Endothelial cell (in vitro differentiated cells): ENCODE results near the gene ABCB4. TPM values are rescaled to one million over a fixed set of nuclear protein-coding genes. Genes with fewer than 3 reads are reported as not detected.

ENCODE experiments used
- DNase-seq: peaks from one replicate; pipeline ENCODE4 v3.0.0; 2021; ENCODE audit warnings: low spot score
- H3K27ac Mint-ChIP-seq: one replicate; pipeline ENCODE4 v1.8.0; 2021; ENCODE audit warnings: mixed read lengths, inconsistent platforms; ENCODE audit not compliant: unreplicated experiment
- H3K27me3 Mint-ChIP-seq: one replicate; pipeline ENCODE4 v1.8.0; 2021; ENCODE audit warnings: mild to moderate bottlenecking, moderate library complexity, mixed read lengths, inconsistent platforms; ENCODE audit not compliant: unreplicated experiment
- H3K36me3 Mint-ChIP-seq: one replicate; pipeline ENCODE4 v1.8.0; 2021; ENCODE audit warnings: mild to moderate bottlenecking, low read depth, mixed read lengths, inconsistent platforms; ENCODE audit not compliant: unreplicated experiment
- H3K4me1 Mint-ChIP-seq: one replicate; pipeline ENCODE4 v1.8.0; 2021; ENCODE audit warnings: mild to moderate bottlenecking, mixed read lengths, inconsistent platforms; ENCODE audit not compliant: unreplicated experiment
- H3K4me3 Mint-ChIP-seq: one replicate; pipeline ENCODE4 v1.8.0; 2021; ENCODE audit warnings: mild to moderate bottlenecking, mixed read lengths, inconsistent platforms; ENCODE audit not compliant: unreplicated experiment
- H3K9me3 Mint-ChIP-seq: one replicate; pipeline ENCODE4 v1.8.0; 2021; ENCODE audit warnings: mixed read lengths, inconsistent platforms; ENCODE audit not compliant: unreplicated experiment
- CTCF ChIP-seq: fragments of 200-600 bp; sonication (generic); IDR thresholded peaks from one replicate; pipeline ENCODE4 v1.5.0; 2021; ENCODE audit warnings: antibody characterized with exemption; ENCODE audit not compliant: unreplicated experiment
- total RNA-seq: library from RNA; stranded (reverse); fragmentation: NEBNext Ultra II Directional; extraction: Animal tissue kit (Norgen Biotek cat#: 25700); gene quantifications from one replicate; pipeline ENCODE4 v1.2.1, GENCODE V29; 2021; ENCODE audit not compliant: unreplicated experiment

ABCB4 gene
- total RNA-seq, 1 donor from 2014 or later: 3.0 TPM

- no peaks in the 10 kb centered on the region for H3K36me3 Mint-ChIP-seq
Observed at GRCh38 chr7:87506246-87507180, 31.0 kb upstream of the ABCB4 start.

GRCh38 chr7:87505557-87506245 is 30.2 kb upstream of the ABCB4 start:
- H3K27me3 Mint-ChIP-seq: no peaks in the 10 kb centered on the region
- H3K36me3 Mint-ChIP-seq: no peaks in the 10 kb centered on the region
- no peak overlapping the region for H3K27ac Mint-ChIP-seq
- no peak for DNase-seq
- no peak for TF ChIP-seq CTCF
- no peak overlapping the region for H3K4me3 Mint-ChIP-seq
- H3K9me3 Mint-ChIP-seq: no peaks in the 10 kb centered on the region
- H3K4me1 Mint-ChIP-seq: peaks cover 3% of the 10 kb centered on the region

More at GRCh38 chr7:87506246-87507180, 31.0 kb upstream of the ABCB4 start:
- H3K27me3 Mint-ChIP-seq: no peaks in the 10 kb centered on the region
- H3K27ac Mint-ChIP-seq: no peak overlapping the region
- H3K4me3 Mint-ChIP-seq: no peak overlapping the region
- H3K4me1 Mint-ChIP-seq: peaks cover 3% of the 10 kb centered on the region
- no peak for DNase-seq
- no peaks in the 10 kb centered on the region for H3K9me3 Mint-ChIP-seq
- TF ChIP-seq CTCF: no peak

GRCh38 chr7:87505122-87505521 is 29.6 kb upstream of the ABCB4 start:
- no peak overlapping the region for H3K4me3 Mint-ChIP-seq
- H3K27me3 Mint-ChIP-seq: no peaks in the 10 kb centered on the region
- H3K4me1 Mint-ChIP-seq: peaks cover 3% of the 10 kb centered on the region
- no peak for TF ChIP-seq CTCF
- no peaks in the 10 kb centered on the region for H3K36me3 Mint-ChIP-seq
- H3K9me3 Mint-ChIP-seq: no peaks in the 10 kb centered on the region
- no peak for DNase-seq
- no peak overlapping the region for H3K27ac Mint-ChIP-seq

GRCh38 chr7:87499494-87499893 is 24.0 kb upstream of the ABCB4 start:
- Mint-ChIP-seq H3K27me3 (no peaks in the 10 kb centered on the region), H3K4me1 (no peaks in the 10 kb centered on the region)

More at GRCh38 chr7:87499494-87499893, 24.0 kb upstream of the ABCB4 start:
- no peaks in the 10 kb centered on the region for H3K36me3 Mint-ChIP-seq
- DNase-seq: no peak
- H3K9me3 Mint-ChIP-seq: no peaks in the 10 kb centered on the region
- no peak for TF ChIP-seq CTCF
- no peak overlapping the region for H3K27ac Mint-ChIP-seq
- H3K4me3 Mint-ChIP-seq: no peak overlapping the region
